ENCODE measurements around the gene RASL11A.
"Not testable (repeated sequence)": the region's sequence is repeated elsewhere in the genome, so short reads cannot be mapped to it uniquely, and the experiment has no call there.

The RASL11A gene

GRCh38 chr13:27300406-27300805, 29.8 kb downstream of the RASL11A start:
- DNase-seq (ENCODE audit: low read depth in 2 of 2): not testable (repeated sequence)

GRCh38 chr13:27300941-27301586, 30.4 kb downstream of the RASL11A start:
- no peak for DNase-seq (ENCODE audit: low read depth in 2 of 2)

GRCh38 chr13:27302643-27303262, 32.1 kb downstream of the RASL11A start:
- no peak for DNase-seq (ENCODE audit: low read depth in 2 of 2)

GRCh38 chr13:27304099-27304498, 33.5 kb downstream of the RASL11A start:
- DNase-seq (ENCODE audit: low read depth in 2 of 2): no peak

GRCh38 chr13:27304611-27305010, 34.0 kb downstream of the RASL11A start:
- DNase-seq (ENCODE audit: low read depth in 2 of 2): no peak

GRCh38 chr13:27306364-27306763, 35.7 kb downstream of the RASL11A start:
- DNase-seq (ENCODE audit: low read depth in 2 of 2): no peak

- DNase-seq (ENCODE audit: low read depth in 2 of 2): no peak
Measured at GRCh38 chr13:27308941-27309340, 38.3 kb downstream of the RASL11A start.

- DNase-seq (ENCODE audit: low read depth in 2 of 2): no peak
Measured at GRCh38 chr13:27309401-27309958, 38.9 kb downstream of the RASL11A start.

GRCh38 chr13:27309967-27310598, 39.5 kb downstream of the RASL11A start:
- DNase-seq (ENCODE audit: low read depth in 2 of 2): no peak

- no peak for DNase-seq (ENCODE audit: low read depth in 2 of 2)
Measured at GRCh38 chr13:27310946-27311345, 40.3 kb downstream of the RASL11A start.

GRCh38 chr13:27311518-27312210, 41.0 kb downstream of the RASL11A start:
- DNase-seq (ENCODE audit: low read depth in 2 of 2): no peak

GRCh38 chr13:27313770-27314169, 43.1 kb downstream of the RASL11A start:
- DNase-seq (ENCODE audit: low read depth in 2 of 2): no peak

- no peak for DNase-seq (ENCODE audit: low read depth in 2 of 2)
Measured at GRCh38 chr13:27319404-27319803, 48.8 kb downstream of the RASL11A start.

- DNase-seq (ENCODE audit: low read depth in 2 of 2): no peak
Measured at GRCh38 chr13:27321468-27322431, 51.1 kb downstream of the RASL11A start.

GRCh38 chr13:27322443-27322842, 51.8 kb downstream of the RASL11A start:
- DNase-seq (ENCODE audit: low read depth in 2 of 2): not testable (repeated sequence)

Measured in stimulated activated CD4-positive, alpha-beta T cell treated with anti-CD3 and anti-CD28 coated beads, Interleukin-15, amount 100 ng/mL, for 48 hours (primary cell).